AG09309 (cell line): ENCODE results near the gene TSC22D3.

ENCODE experiments used
- DNase-seq: peaks from one replicate; pipeline ENCODE4 v3.0.0-alpha.2; 2010; ENCODE audit warnings: low read depth
- H3K4me3 ChIP-seq: 2 replicates; pipeline ENCODE4 v1.5.1; 2011; ENCODE audit warnings: mild to moderate bottlenecking, low read depth, low read length, moderate library complexity; ENCODE audit not compliant: control insufficient read depth
- TF ChIP-seq, protein P1 (sequence below): IDR thresholded peaks from 2 replicates; pipeline ENCODE4 v1.5.1; 2011; ENCODE audit warnings: mild to moderate bottlenecking, low read depth, low read length, inconsistent platforms; ENCODE audit not compliant: insufficient read depth, control insufficient read depth; ENCODE audit errors: missing control alignments

TSC22D3 gene

DNA sequence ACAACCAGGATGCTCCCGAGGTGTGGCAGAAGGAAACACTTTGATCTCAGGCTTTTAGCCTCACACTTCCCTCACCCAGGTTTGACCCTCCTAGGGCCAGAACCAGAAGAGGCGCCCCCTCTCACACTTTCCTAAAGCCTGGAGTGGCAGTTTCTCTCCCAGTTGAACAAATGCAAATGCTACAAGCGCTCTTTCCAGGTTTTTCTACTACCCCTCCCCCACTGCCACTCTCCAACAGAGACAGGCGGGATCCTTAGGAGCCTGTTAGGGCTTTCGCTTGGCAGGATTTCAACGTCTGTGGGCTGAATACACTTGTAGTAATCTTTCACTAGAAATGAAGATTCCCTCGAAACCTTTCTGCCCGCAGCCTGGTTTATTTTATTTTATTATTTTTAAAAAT lies 2.4 kb downstream of the TSC22D3 start:
- no peak overlapping the region for H3K4me3 ChIP-seq
- TF ChIP-seq, protein P1, sequence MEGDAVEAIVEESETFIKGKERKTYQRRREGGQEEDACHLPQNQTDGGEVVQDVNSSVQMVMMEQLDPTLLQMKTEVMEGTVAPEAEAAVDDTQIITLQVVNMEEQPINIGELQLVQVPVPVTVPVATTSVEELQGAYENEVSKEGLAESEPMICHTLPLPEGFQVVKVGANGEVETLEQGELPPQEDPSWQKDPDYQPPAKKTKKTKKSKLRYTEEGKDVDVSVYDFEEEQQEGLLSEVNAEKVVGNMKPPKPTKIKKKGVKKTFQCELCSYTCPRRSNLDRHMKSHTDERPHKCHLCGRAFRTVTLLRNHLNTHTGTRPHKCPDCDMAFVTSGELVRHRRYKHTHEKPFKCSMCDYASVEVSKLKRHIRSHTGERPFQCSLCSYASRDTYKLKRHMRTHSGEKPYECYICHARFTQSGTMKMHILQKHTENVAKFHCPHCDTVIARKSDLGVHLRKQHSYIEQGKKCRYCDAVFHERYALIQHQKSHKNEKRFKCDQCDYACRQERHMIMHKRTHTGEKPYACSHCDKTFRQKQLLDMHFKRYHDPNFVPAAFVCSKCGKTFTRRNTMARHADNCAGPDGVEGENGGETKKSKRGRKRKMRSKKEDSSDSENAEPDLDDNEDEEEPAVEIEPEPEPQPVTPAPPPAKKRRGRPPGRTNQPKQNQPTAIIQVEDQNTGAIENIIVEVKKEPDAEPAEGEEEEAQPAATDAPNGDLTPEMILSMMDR: no peak
- DNase-seq: no peak

DNA sequence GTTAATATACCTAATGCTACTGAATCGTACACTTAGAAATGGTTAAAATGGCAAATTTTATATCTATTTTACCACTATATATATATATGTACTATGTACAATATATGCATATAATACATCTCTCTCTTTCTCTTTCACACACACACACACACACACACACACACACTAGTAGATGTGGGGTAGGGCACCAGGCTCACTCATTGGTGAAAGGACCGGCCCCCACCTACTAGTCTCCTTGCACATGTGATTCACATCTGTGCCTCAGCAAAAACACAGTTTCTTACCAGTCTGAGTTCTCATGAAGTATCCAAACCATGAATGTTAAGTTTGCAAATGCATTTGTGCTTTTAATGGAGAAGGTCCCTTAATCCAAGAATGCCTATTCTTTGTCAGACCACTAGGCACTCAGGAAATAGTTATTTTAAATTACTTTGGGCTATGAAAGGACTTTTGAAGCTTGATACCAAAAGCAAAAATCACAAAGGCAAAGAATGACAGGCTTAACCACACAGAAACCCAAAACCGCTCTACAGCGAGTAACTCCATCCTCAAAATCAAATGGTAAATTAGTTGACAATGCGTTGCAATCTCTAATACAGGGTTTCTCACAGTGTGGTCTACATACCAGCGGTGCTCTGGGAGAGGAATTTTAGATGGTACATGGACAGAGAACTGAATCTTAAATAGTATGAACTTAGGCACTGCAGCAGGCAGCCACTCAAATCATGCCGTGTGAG lies 5.8 kb downstream of the TSC22D3 start:
- TF ChIP-seq, protein P1: no peak
- no peak overlapping the region for H3K4me3 ChIP-seq
- no peak for DNase-seq

DNA sequence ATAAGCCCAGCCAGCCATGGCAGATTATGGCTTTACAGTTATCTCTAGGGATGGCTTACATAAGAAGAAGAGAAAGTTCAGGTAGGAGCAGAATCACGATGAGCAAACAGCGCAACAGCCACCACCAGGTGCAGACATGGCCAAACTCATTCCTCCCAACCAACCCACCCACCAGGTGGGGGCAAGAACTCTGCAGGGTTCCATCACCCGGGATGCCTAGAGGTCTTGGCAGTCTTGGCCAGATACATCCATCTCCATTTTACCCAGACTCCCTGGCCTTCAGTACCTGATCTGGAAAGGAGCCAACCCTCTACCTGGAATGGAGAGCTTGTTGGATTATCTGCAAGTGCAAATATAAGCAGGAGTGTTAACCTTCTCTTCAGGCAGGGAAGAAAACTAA lies 7.5 kb downstream of the TSC22D3 start:
- DNase-seq: no peak
- no peak overlapping the region for H3K4me3 ChIP-seq
- TF ChIP-seq, protein P1: no peak

DNA sequence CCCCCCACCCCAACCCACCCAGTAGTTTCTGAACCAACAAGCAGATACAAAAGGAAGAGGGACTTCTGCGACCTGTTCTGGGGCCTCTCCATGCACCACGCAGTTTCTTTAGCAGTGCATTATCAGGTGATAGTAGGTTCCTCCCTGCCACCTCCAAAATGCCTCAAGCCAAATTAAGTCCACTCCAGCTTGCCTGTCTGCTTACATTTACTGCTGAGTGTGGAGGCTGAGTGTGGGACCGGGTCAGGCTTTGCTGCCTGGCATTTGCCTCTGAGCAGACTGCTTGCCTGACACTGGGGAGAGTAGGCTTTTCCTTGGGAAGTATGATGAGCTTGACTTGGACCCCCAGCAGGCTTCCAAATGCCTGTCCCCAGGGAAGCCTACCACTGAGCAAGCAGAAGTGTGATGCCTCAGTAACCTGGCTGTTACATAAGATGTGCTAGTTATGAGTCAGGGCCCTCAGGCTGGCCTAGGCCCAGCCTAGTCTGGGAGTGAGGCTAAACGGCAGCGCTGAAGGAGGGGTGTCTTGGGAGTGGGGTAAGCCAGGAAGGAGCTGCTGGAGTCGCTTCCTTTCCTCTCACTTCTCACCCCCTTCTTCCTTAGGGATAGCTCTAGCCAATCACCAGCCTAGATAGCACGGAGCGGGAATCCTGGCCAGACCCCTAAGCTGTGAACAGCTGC lies 9.0 kb downstream of the TSC22D3 start:
- DNase-seq: no peak
- no peak overlapping the region for H3K4me3 ChIP-seq
- TF ChIP-seq, protein P1: no peak

DNA sequence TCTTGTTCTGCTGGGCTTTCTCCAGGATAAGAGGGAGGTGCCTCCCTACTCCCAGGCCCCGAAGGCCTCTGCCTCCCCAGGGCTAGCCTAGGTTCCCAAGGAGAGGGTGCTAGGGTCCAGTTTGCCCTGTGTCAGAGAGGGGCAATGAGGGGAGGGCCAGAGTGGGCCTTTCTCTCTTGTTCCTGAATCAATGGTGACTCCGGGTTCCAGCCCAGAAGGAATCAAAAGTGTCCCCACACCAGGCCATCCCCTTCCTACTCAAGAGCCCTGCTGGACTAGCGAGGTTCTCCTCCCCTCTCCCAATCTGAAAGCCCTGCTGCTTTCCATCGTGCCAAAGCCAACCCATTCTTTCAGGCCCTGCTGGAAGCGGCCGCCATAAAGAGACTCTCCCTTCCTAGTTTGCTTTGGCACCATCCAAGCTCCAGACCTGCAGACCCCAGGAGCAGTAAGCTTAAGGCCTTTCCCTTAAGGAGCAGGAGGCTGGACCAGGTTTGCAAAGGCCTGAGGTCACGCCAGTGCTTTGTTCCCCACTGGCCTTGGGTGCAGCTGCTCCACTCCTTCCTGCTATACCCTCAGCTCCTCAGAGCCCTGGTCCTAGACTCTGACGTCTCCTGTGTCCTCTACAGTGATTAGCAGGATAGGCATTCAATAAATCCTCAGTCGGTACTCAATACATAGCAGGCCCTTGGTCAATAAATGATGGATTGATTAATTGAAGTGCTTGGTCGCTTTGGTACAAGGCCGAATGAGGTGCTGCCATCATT lies 10.6 kb downstream of the TSC22D3 start:
- TF ChIP-seq, protein P1: no peak
- H3K4me3 ChIP-seq: no peak overlapping the region
- DNase-seq: no peak

DNA sequence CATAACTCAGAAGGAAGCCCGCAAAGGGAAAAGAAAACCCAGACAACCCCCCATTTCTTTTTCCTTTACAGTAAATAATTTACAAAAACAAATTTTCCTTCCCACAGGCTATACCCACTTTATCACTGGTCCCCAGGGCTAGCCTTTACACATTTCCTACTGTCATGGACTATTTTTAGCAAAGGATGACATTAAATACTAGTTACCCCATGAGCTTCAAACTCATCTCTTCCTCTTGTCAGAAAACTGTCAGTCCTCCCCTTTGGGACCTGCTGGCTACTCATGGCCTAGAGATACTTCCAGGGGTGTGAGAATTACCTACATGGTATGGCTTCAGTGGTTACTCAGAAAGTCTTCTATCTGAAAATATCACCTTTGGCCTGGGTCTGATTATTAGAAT lies 11.9 kb downstream of the TSC22D3 start:
- no peak overlapping the region for H3K4me3 ChIP-seq
- no peak for DNase-seq
- TF ChIP-seq, protein P1: no peak
